Ishikawa (cell line): Measurements from ENCODE around the gene CTF1.

Source experiments
- CEBPB ChIP-seq: IDR thresholded peaks from 2 replicates; pipeline ENCODE4 v1.6.1; 2012
- CREB1 ChIP-seq: IDR thresholded peaks from 2 replicates; pipeline ENCODE4 v1.6.1; 2012; ENCODE audit warnings: low read depth
- EGR1 ChIP-seq: IDR thresholded peaks from 2 replicates; pipeline ENCODE4 v1.6.1; 2012
- EP300 ChIP-seq: IDR thresholded peaks from 2 replicates; pipeline ENCODE4 v1.6.1; 2012; ENCODE audit warnings: borderline replicate concordance
- FOXM1 ChIP-seq: IDR thresholded peaks from 2 replicates; pipeline ENCODE4 v1.6.1; 2012; ENCODE audit warnings: low read depth, borderline replicate concordance
- MAX ChIP-seq: IDR thresholded peaks from 2 replicates; pipeline ENCODE4 v1.6.1; 2012
- NFIC ChIP-seq: IDR thresholded peaks from 2 replicates; pipeline ENCODE4 v1.6.1; 2012
- RAD21 ChIP-seq: IDR thresholded peaks from 2 replicates; pipeline ENCODE4 v1.6.1; 2012; ENCODE audit warnings: low read depth
- REST ChIP-seq: IDR thresholded peaks from 2 replicates; pipeline ENCODE4 v1.6.1; 2012; ENCODE audit warnings: low read depth, mild to moderate bottlenecking
- TAF1 ChIP-seq: IDR thresholded peaks from 2 replicates; pipeline ENCODE4 v1.6.1; 2012; ENCODE audit warnings: low read depth, mild to moderate bottlenecking
- TCF12 ChIP-seq: IDR thresholded peaks from 2 replicates; pipeline ENCODE4 v1.6.1; 2012; ENCODE audit warnings: low read depth
- TEAD4 ChIP-seq: IDR thresholded peaks from 2 replicates; pipeline ENCODE4 v1.6.1; 2012
- USF1 ChIP-seq: IDR thresholded peaks from 2 replicates; pipeline ENCODE4 v1.6.1; 2012
- YY1 ChIP-seq: IDR thresholded peaks from 2 replicates; pipeline ENCODE4 v1.6.1; 2012; ENCODE audit warnings: low read depth
- ZBTB7A ChIP-seq: IDR thresholded peaks from 2 replicates; pipeline ENCODE4 v1.6.1; 2012; ENCODE audit warnings: low read depth

CTF1 gene

GRCh38 chr16:30930160-30930571 lies 33.8 kb downstream of the CTF1 start:
- no peak for TF ChIP-seq CEBPB
- no peak for TF ChIP-seq EP300
- no peak for TF ChIP-seq FOXM1
- no peak for TF ChIP-seq ZBTB7A
- no peak for TF ChIP-seq NFIC
- no peak for TF ChIP-seq TAF1
- no peak for TF ChIP-seq EGR1
- TF ChIP-seq REST, result no peak
- no peak for TF ChIP-seq TEAD4
- no peak for TF ChIP-seq MAX
- no peak for TF ChIP-seq USF1

GRCh38 chr16:30931068-30931650 lies 34.7 kb downstream of the CTF1 start:
- TF ChIP-seq TAF1 (no peak), RAD21 (no peak)

- TF ChIP-seq NFIC (no peak), RAD21 (peak; percentile 46), MAX (no peak), FOXM1 (no peak)
These were observed 38.6 kb downstream of the CTF1 start for GRCh38 chr16:30934827-30935557.

DNA sequence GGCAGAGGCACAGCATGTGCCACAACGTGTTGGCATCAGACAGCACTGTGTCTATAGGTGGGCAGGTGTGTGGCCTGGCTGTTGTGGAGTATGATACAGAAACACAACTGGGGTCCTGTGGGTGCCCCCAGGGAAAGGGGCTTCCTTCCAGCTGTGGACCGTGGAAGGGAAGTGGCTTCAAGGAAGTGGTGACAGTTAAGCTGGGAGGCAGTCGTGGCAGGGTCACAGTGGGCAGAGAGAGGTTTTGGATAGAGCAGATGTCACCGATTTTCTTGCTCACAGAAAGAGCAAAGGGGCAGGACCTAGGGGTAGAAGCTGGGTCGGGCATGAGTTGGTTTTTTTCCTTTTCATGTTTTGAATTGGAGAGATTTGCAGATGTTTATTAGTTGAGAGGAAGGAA lies 41.3 kb downstream of the CTF1 start:
- TF ChIP-seq RAD21, result no peak
- TF ChIP-seq MAX, result no peak
- TF ChIP-seq YY1, result no peak

DNA sequence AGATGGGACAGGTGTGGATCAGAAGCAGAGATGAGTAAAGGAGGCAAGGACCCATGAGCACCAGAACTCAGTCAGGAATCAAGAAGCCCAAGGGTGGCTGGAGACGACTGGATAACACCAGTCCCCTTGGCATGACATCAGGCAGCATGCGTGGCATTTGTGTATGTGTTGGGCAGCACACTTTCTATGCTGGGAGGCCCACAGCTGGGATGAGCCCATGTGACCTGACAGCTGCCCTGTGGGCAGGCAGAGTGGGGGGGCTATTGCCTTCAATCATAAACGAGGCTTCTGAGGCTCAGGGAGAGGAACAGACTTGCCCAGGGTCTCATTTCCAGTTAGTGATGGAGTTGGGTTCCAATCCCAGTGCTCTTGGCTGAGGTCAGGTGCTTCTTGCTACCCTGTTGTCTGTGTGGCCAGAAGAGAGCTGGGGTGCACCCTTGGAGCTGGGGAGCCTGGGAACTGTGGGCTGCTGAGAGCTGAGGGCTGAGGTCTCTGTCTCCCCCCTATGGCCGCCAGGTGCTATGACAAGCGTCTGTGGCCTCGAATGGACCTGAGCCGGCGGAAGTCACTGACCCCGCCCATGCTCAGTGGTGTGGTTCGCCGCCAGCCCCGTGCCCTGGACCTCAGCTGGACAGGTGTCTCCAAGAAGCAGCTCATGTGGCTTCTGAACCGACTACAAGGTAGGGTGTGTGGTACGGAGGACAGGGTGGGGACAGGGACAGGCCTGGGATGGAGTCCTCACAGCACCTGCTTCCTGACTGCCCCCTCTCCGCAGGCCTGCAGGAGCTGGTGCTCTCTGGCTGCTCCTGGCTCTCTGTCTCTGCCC lies 45.4 kb downstream of the CTF1 start:
- no peak for TF ChIP-seq CEBPB
- no peak for TF ChIP-seq TEAD4
- TF ChIP-seq CREB1, result no peak
- TF ChIP-seq TCF12, result no peak
- peak; percentile 63; the same call in 1 of the 2 replicates for TF ChIP-seq MAX
- TF ChIP-seq REST, result no peak
- no peak for TF ChIP-seq TAF1
- TF ChIP-seq RAD21, result peak; percentile 74
- TF ChIP-seq ZBTB7A, result no peak
- no peak for TF ChIP-seq YY1
- TF ChIP-seq EGR1, result no peak
- 0 out of 2 replicates have a peak, but pooled peaks have one; percentile 27 for TF ChIP-seq USF1
- TF ChIP-seq FOXM1, result no peak

GRCh38 chr16:30942426-30942806 lies 46.0 kb downstream of the CTF1 start:
- TF ChIP-seq CREB1 (no peak), NFIC (no peak), MAX (no peak), TCF12 (no peak), TAF1 (no peak), USF1 (no peak), CEBPB (no peak), EP300 (no peak), RAD21 (no peak), TEAD4 (no peak), YY1 (no peak), EGR1 (no peak), REST (no peak), FOXM1 (no peak), ZBTB7A (no peak)
